ENCODE results near the gene NSRP1. TPM values are rescaled to one million over a fixed set of nuclear protein-coding genes. Genes with fewer than 3 reads are reported as not detected.

NSRP1 gene
- total and polyA plus RNA-seq, 2 of the 8 experiments (the other 6 are each of a cell fraction or from before 2014, with no cell fraction given) = 6.1 to 22.4 TPM

GRCh38 chr17:30165147-30165546, 48.5 kb downstream of the NSRP1 start:
- no peak overlapping the region for H2BK20ac ChIP-seq (ENCODE audit: low read length)
- H2BK5ac ChIP-seq (ENCODE audit: low read depth, low read length) = no peak overlapping the region
- H2AFZ ChIP-seq (ENCODE audit: low read length) = no peak overlapping the region
- no peak overlapping the region for H2AK5ac ChIP-seq (ENCODE audit: low read depth, low read length)
- H3K79me1 ChIP-seq (ENCODE audit: low read depth, low read length) = no peaks in the 10 kb centered on the region
- no peak for TF ChIP-seq EP300 (IDR thresholded peaks at IDR 0.05; ENCODE audit: borderline replicate concordance in 1 of 2, low read depth in 2 of 2, low read length in 2 of 2)
- WGBS, 2 experiments (ENCODE audit: extremely low coverage in 1 of 2, insufficient coverage in 1 of 2, insufficient read length in 1 of 2, insufficient replicate concordance in 2 of 2, low coverage in 1 of 2, low lambda C conversion rate in 2 of 2, missing lambda C conversion rate in 1 of 2) = 85% methylated on average over 3 of the region's 3 CpGs; no CpG with 5 or more reads in 1 of the 2 experiments
- H3K4me3 ChIP-seq (ENCODE audit: extremely low read depth in 1 of 4, insufficient read depth in 2 of 4, low read depth in 3 of 4, low read length in 4 of 4) = no peak overlapping the region
- peaks cover 0 to 20% of the 10 kb centered on the region in 2 experiments; a peak in 2 of 4 replicates for H3K79me2 ChIP-seq (ENCODE audit: control insufficient read depth in 1 of 2, insufficient read depth in 2 of 2, low read length in 2 of 2)
- no peak overlapping the region for H3K14ac ChIP-seq (ENCODE audit: insufficient read length)
- no peak overlapping the region for H3K9ac ChIP-seq (replicated peaks in 1 of 4; ENCODE audit: extremely low read depth in 1 of 4, low read depth in 3 of 4, low read length in 3 of 4)
- H4K20me1 ChIP-seq (replicated peaks in 1 of 2; ENCODE audit: control insufficient read depth in 1 of 2, insufficient read depth in 2 of 2, low read length in 2 of 2) = peaks cover 0 to under 1% of the 10 kb centered on the region in 2 experiments
- H3K4me2 ChIP-seq (ENCODE audit: insufficient read depth in 1 of 2, low read depth in 2 of 2, low read length in 2 of 2) = no peak overlapping the region
- H3K9me3 ChIP-seq (ENCODE audit: insufficient read depth in 2 of 2, low read depth in 1 of 2, low read length in 1 of 2) = no peaks in the 10 kb centered on the region
- H3K4ac ChIP-seq (replicated peaks; ENCODE audit: insufficient read length, low read depth, low read length) = no peak overlapping the region
- peaks cover 0 to 7% (median 0%) of the 10 kb centered on the region in 4 experiments; a peak in 1 of 8 replicates for H3K36me3 ChIP-seq (ENCODE audit: control insufficient read depth in 2 of 4, insufficient read depth in 4 of 4, low read length in 3 of 4)
- H3K27ac ChIP-seq (ENCODE audit: low read depth, low read length) = no peak overlapping the region
- no peaks in the 10 kb centered on the region for H3K4me1 ChIP-seq (replicated peaks in 1 of 4; ENCODE audit: control insufficient read depth in 3 of 4, insufficient read depth in 4 of 4, low read length in 3 of 4)
- H3K23ac ChIP-seq (ENCODE audit: insufficient read length) = no peak overlapping the region
- H3K23me2 ChIP-seq (ENCODE audit: low read depth, low read length) = no peaks in the 10 kb centered on the region
- H4K5ac ChIP-seq (ENCODE audit: insufficient read length, low read depth, low read length) = no peak overlapping the region
- FAIRE-seq = no peak
- no peak overlapping the region for H2BK120ac ChIP-seq (replicated peaks; ENCODE audit: low read depth, low read length)
- no peak overlapping the region for H3K18ac ChIP-seq (ENCODE audit: extremely low read depth, low read length)
- DNase-seq (ENCODE audit: low read depth in 1 of 2, low spot score in 2 of 2) = no peak
- H4K8ac ChIP-seq (ENCODE audit: extremely low read depth, insufficient read depth, low read length) = no peak overlapping the region
- ChIA-PET POLR2A (ENCODE audit: partially characterized antibody) (interaction anchor here (1.0 kb wide), 1 partner anchor 11 kb away, joined by 3 read pairs; no protein-coding TSS in a partner anchor), CTCF (ENCODE audit: partially characterized antibody) (interaction anchor here (0.7 to 2.0 kb wide), 3 partner anchors 40 to 659 kb away, joined by 3 to 8 read pairs (median 3); partner anchors contain the start of gene CRLF3)
- no peaks in the 10 kb centered on the region for H3K27me3 ChIP-seq (replicated peaks in 1 of 4; ENCODE audit: control insufficient read depth in 3 of 4, extremely low read depth in 1 of 4, insufficient read depth in 3 of 4, low read length in 3 of 4)
- no peak overlapping the region for H2BK15ac ChIP-seq (ENCODE audit: low read length)
- H4K91ac ChIP-seq (replicated peaks; ENCODE audit: insufficient read length, low read length) = no peak overlapping the region
- no peak overlapping the region for H2BK12ac ChIP-seq (ENCODE audit: low read depth, low read length)
- H3K56ac ChIP-seq (replicated peaks; ENCODE audit: insufficient read length, low read depth, low read length) = no peak overlapping the region
